Measurements from ENCODE around the gene ARID1B.

The ARID1B gene

DNA sequence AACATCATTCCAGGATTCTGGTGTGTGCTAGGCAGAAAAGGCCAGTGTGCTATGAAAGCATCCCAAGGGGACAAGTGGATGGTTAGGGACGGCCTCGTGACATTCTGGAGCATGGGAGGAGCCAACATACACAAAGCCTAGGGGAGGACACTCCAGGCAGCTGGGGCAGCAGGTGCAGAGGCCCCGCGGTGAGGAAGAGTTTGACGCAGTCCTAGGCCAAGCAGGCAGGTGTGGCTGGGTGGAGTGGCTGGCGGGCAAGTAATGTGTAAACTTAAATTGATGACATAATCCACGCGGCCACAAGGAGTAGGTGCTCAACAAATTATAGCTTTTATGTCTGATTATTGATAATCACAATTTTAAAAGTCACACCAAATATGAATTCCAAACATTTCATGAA is 452.5 kb downstream of the ARID1B start:
- no peak overlapping the region for H2BK12ac ChIP-seq (ENCODE audit: low read length)
- no peak overlapping the region for H2AK5ac ChIP-seq (ENCODE audit: low read length)
- no peak overlapping the region for H3K4me2 ChIP-seq (ENCODE audit: low read length)
- H3K14ac ChIP-seq (ENCODE audit: low read length), result no peak overlapping the region
- peaks cover 7% of the 10 kb centered on the region for H3K9me3 ChIP-seq (ENCODE audit: insufficient read depth, low read depth, low read length)
- H3K27ac ChIP-seq (ENCODE audit: low read depth, low read length), result no peak overlapping the region
- no peak overlapping the region for H2BK5ac ChIP-seq (ENCODE audit: low read depth, low read length, poor library complexity)
- H3K27me3 ChIP-seq (ENCODE audit: insufficient read depth, low read length), result peaks cover 2% of the 10 kb centered on the region
- no peak for DNase-seq
- no CpG with 5 or more reads among the region's 8 CpGs for WGBS (ENCODE audit: extremely low coverage, insufficient coverage, insufficient read length)
- no peak overlapping the region for H3K4me3 ChIP-seq (ENCODE audit: low read depth, low read length)
- no peak overlapping the region for H2BK120ac ChIP-seq (ENCODE audit: insufficient read depth, low read length, poor library complexity)
- no peaks in the 10 kb centered on the region for H3K79me1 ChIP-seq (ENCODE audit: low read length)
- H2AFZ ChIP-seq (ENCODE audit: insufficient read depth, low read length, poor library complexity), result no peak overlapping the region
- no peak overlapping the region for H3K23ac ChIP-seq (ENCODE audit: low read length)
- H4K8ac ChIP-seq (ENCODE audit: low read depth, low read length), result no peak overlapping the region
- no peaks in the 10 kb centered on the region for H3K36me3 ChIP-seq (ENCODE audit: control insufficient read depth in 1 of 2, insufficient read depth in 2 of 2, low read length in 2 of 2)
- no peak overlapping the region for H3K4ac ChIP-seq (ENCODE audit: low read depth, low read length)
- H3K9ac ChIP-seq (ENCODE audit: low read length), result no peak overlapping the region
- H3K4me1 ChIP-seq (ENCODE audit: control insufficient read depth in 1 of 2, insufficient read depth in 2 of 2, low read length in 2 of 2), result no peaks in the 10 kb centered on the region
- H3K18ac ChIP-seq (ENCODE audit: low read length), result no peak overlapping the region
- H4K12ac ChIP-seq (ENCODE audit: low read depth, low read length), result no peak overlapping the region
- H4K91ac ChIP-seq (ENCODE audit: low read depth, low read length), result no peak overlapping the region
- no peaks in the 10 kb centered on the region for H3K79me2 ChIP-seq (ENCODE audit: control insufficient read depth, insufficient read depth, low read length, poor library complexity)

DNA sequence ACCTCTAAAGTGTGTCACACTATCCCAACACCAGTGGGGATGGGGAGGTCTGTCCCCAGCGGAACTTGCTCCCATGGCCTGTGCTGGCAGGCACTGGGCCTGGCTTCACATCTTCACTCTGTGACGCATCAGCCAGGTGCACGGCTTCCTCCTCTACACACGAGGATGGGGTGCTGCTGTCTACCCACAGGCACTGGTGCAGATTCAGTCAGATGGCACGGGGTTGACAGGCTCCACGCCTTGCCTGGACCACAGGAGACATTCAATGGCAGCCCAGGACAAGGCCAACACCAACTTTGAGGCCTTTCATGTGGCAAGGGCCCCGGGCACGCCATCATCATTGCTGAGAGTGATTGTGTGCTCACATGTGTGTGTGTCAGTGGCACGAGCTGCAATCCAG is 453.7 kb downstream of the ARID1B start:
- no peak overlapping the region for H2BK5ac ChIP-seq (ENCODE audit: low read depth, low read length, poor library complexity)
- H3K36me3 ChIP-seq (ENCODE audit: control insufficient read depth in 1 of 2, insufficient read depth in 2 of 2, low read length in 2 of 2), result no peaks in the 10 kb centered on the region
- peak overlapping the region; percentile 17 for H3K23ac ChIP-seq (ENCODE audit: low read length)
- no peak overlapping the region for H2AK5ac ChIP-seq (ENCODE audit: low read length)
- peaks cover 13% of the 10 kb centered on the region for H3K27me3 ChIP-seq (ENCODE audit: insufficient read depth, low read length)
- H3K27ac ChIP-seq (ENCODE audit: low read depth, low read length), result no peak overlapping the region
- peaks cover 7% of the 10 kb centered on the region for H3K9me3 ChIP-seq (ENCODE audit: insufficient read depth, low read depth, low read length)
- H3K9ac ChIP-seq (ENCODE audit: low read length), result no peak overlapping the region
- H3K4me3 ChIP-seq (ENCODE audit: low read depth, low read length), result no peak overlapping the region
- H2BK12ac ChIP-seq (ENCODE audit: low read length), result no peak overlapping the region
- H4K12ac ChIP-seq (ENCODE audit: low read depth, low read length), result no peak overlapping the region
- H4K8ac ChIP-seq (ENCODE audit: low read depth, low read length), result no peak overlapping the region
- no peak overlapping the region for H3K4ac ChIP-seq (ENCODE audit: low read depth, low read length)
- no peak overlapping the region for H4K91ac ChIP-seq (ENCODE audit: low read depth, low read length)
- H3K79me1 ChIP-seq (ENCODE audit: low read length), result no peaks in the 10 kb centered on the region
- H3K79me2 ChIP-seq (ENCODE audit: control insufficient read depth, insufficient read depth, low read length, poor library complexity), result no peaks in the 10 kb centered on the region
- WGBS (ENCODE audit: extremely low coverage, insufficient coverage, insufficient read length), result no CpG with 5 or more reads among the region's 9 CpGs
- DNase-seq, result no peak
- H3K4me2 ChIP-seq (ENCODE audit: low read length), result no peak overlapping the region
- H3K14ac ChIP-seq (ENCODE audit: low read length), result no peak overlapping the region
- H3K18ac ChIP-seq (ENCODE audit: low read length), result no peak overlapping the region
- no peak overlapping the region for H2BK120ac ChIP-seq (ENCODE audit: insufficient read depth, low read length, poor library complexity)
- H3K4me1 ChIP-seq (ENCODE audit: control insufficient read depth in 1 of 2, insufficient read depth in 2 of 2, low read length in 2 of 2), result peaks cover 4 to 5% of the 10 kb centered on the region in 2 experiments
- no peak overlapping the region for H2AFZ ChIP-seq (ENCODE audit: insufficient read depth, low read length, poor library complexity)

DNA sequence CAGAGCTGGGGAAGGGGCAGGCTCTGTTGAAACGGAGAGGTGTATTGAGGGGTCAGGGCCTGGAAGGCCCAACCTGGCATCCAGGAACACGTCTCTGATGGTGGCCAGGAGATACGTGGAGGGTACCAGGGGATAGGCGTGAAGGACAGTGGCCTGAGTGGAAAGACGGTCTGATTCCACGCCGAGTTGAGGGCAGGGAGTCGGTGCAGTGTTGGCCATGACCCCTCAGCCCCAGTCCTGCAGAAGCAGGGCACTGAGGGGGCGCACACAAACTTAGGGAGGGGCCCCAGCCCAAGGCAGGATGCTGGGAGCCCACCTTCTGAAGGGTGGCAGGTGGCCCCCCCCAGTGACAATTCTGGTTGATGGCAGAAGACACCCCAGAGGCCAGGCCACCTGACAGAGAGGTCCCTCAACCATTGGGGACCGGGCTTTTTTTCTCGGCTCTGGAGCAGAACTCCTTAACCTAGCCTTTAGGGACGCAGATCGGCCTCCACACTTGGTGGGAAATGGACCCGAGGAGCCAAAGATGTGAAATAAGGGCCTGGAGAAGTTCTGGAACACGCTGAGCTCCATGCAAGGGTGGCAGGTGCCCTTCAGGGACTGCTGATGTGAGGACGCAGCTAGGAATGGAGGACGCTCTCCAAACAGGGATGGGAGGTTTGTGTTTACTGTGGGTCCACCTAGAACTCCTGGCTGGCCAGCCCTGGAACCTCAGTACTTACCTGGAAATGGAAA is 455.1 kb downstream of the ARID1B start:
- no peak overlapping the region for H3K18ac ChIP-seq (ENCODE audit: low read length)
- H3K4me1 ChIP-seq (ENCODE audit: control insufficient read depth in 1 of 2, insufficient read depth in 2 of 2, low read length in 2 of 2), result peaks cover 4 to 12% of the 10 kb centered on the region in 2 experiments
- H4K91ac ChIP-seq (ENCODE audit: low read depth, low read length), result no peak overlapping the region
- H3K23ac ChIP-seq (ENCODE audit: low read length), result no peak overlapping the region
- WGBS (ENCODE audit: extremely low coverage, insufficient coverage, insufficient read length), result no CpG with 5 or more reads among the region's 17 CpGs
- no peak overlapping the region for H2AK5ac ChIP-seq (ENCODE audit: low read length)
- no peak overlapping the region for H4K12ac ChIP-seq (ENCODE audit: low read depth, low read length)
- H2AFZ ChIP-seq (ENCODE audit: insufficient read depth, low read length, poor library complexity), result no peak overlapping the region
- peaks cover 25% of the 10 kb centered on the region for H3K27me3 ChIP-seq (ENCODE audit: insufficient read depth, low read length)
- no peak overlapping the region for H3K4me2 ChIP-seq (ENCODE audit: low read length)
- no peak for DNase-seq
- H2BK120ac ChIP-seq (ENCODE audit: insufficient read depth, low read length, poor library complexity), result no peak overlapping the region
- H3K36me3 ChIP-seq (ENCODE audit: control insufficient read depth in 1 of 2, insufficient read depth in 2 of 2, low read length in 2 of 2), result no peaks in the 10 kb centered on the region
- H2BK5ac ChIP-seq (ENCODE audit: low read depth, low read length, poor library complexity), result no peak overlapping the region
- no peak overlapping the region for H3K4ac ChIP-seq (ENCODE audit: low read depth, low read length)
- H3K9ac ChIP-seq (ENCODE audit: low read length), result no peak overlapping the region
- no peaks in the 10 kb centered on the region for H3K79me2 ChIP-seq (ENCODE audit: control insufficient read depth, insufficient read depth, low read length, poor library complexity)
- no peak overlapping the region for H3K14ac ChIP-seq (ENCODE audit: low read length)
- no peaks in the 10 kb centered on the region for H3K79me1 ChIP-seq (ENCODE audit: low read length)
- no peak overlapping the region for H3K4me3 ChIP-seq (ENCODE audit: low read depth, low read length)
- no peak overlapping the region for H3K27ac ChIP-seq (ENCODE audit: low read depth, low read length)
- peaks cover 5% of the 10 kb centered on the region for H3K9me3 ChIP-seq (ENCODE audit: insufficient read depth, low read depth, low read length)
- H4K8ac ChIP-seq (ENCODE audit: low read depth, low read length), result no peak overlapping the region
- H2BK12ac ChIP-seq (ENCODE audit: low read length), result no peak overlapping the region

DNA sequence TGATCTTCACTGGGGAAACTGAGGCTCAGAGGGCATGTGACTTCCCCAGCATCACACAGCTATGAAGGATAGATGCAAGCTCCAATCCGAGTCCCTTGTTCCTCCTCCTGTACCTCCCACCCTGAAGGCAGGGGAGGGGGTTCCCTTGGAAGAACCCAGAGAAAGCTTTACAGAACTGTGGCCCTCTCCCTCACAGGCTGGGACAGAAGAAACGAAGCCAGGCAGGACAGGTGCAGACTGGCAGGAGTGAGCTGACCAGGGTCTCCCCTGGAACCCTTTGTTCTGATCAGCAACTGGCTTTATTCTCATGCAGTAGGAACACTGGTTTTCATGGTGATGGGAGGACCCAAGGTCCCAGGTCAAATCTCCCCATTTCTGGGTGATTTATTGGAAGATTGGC is 456.0 kb downstream of the ARID1B start:
- Histone ChIP-seq H4K12ac (ENCODE audit: low read depth, low read length) (no peak overlapping the region), H4K8ac (ENCODE audit: low read depth, low read length) (no peak overlapping the region), H3K79me1 (ENCODE audit: low read length) (no peaks in the 10 kb centered on the region), H3K27ac (ENCODE audit: low read depth, low read length) (no peak overlapping the region), H3K4me3 (ENCODE audit: low read depth, low read length) (no peak overlapping the region), H3K4me1 (ENCODE audit: control insufficient read depth in 1 of 2, insufficient read depth in 2 of 2, low read length in 2 of 2) (peaks cover 4 to 12% of the 10 kb centered on the region in 2 experiments), H3K4me2 (ENCODE audit: low read length) (no peak overlapping the region), H3K36me3 (ENCODE audit: control insufficient read depth in 1 of 2, insufficient read depth in 2 of 2, low read length in 2 of 2) (no peaks in the 10 kb centered on the region), H2AFZ (ENCODE audit: insufficient read depth, low read length, poor library complexity) (no peak overlapping the region), H3K14ac (ENCODE audit: low read length) (no peak overlapping the region), H3K4ac (ENCODE audit: low read depth, low read length) (no peak overlapping the region), H2BK120ac (ENCODE audit: insufficient read depth, low read length, poor library complexity) (no peak overlapping the region), H3K9me3 (ENCODE audit: insufficient read depth, low read depth, low read length) (peaks cover 2% of the 10 kb centered on the region), H3K9ac (ENCODE audit: low read length) (no peak overlapping the region), H4K91ac (ENCODE audit: low read depth, low read length) (no peak overlapping the region), H3K23ac (ENCODE audit: low read length) (no peak overlapping the region), H3K18ac (ENCODE audit: low read length) (no peak overlapping the region), H3K79me2 (ENCODE audit: control insufficient read depth, insufficient read depth, low read length, poor library complexity) (no peaks in the 10 kb centered on the region), H2BK12ac (ENCODE audit: low read length) (no peak overlapping the region), H2AK5ac (ENCODE audit: low read length) (no peak overlapping the region), H2BK5ac (ENCODE audit: low read depth, low read length, poor library complexity) (no peak overlapping the region), H3K27me3 (ENCODE audit: insufficient read depth, low read length) (peaks cover 28% of the 10 kb centered on the region)
- DNase-seq, result no peak
- no CpG with 5 or more reads among the region's 2 CpGs for WGBS (ENCODE audit: extremely low coverage, insufficient coverage, insufficient read length)

All from trophoblast cell (in vitro differentiated cells and primary cell).